Lower leg skin (tissue), 3 donors: ENCODE measurements around the gene ZKSCAN8.

ENCODE experiments used
- POLR2A ChIP-seq, 2 donors: fragments of 450-650 bp; IDR thresholded peaks; one replicate each; pipeline ENCODE4 v1.6.1; 2016 to 2017; ENCODE audit warnings: antibody characterized with exemption in 2 of 2, mild to moderate bottlenecking in 1 of 2, moderate library complexity in 1 of 2
- TF ChIP-seq, protein P1 (sequence below), 3 donors: fragments of 450-650 bp; IDR thresholded peaks; one replicate each; pipeline ENCODE4 v1.5.1; 2016; ENCODE audit warnings: antibody characterized with exemption in 3 of 3, mild to moderate bottlenecking in 3 of 3, moderate library complexity in 2 of 3

DNA sequence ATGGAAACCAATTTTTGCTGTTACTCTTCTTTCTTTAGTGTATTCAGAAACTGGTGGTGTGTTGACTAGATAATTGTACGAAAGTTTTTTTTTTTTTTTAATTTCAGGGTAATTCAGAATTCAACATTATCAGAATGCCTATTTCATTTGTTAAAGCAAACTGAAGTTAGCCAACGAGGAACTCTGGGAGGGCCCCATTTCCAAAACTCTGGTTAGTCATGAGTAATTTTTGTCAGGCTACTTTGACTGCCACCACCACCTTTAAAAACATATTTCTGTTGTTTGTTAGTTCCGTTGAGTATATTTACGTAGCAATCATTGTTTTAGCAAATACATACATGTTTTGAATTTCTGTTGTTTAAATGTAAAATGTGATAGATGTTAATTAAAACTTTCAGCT lies 763 bp downstream of the ZKSCAN8 start:
- TF ChIP-seq, protein P1, sequence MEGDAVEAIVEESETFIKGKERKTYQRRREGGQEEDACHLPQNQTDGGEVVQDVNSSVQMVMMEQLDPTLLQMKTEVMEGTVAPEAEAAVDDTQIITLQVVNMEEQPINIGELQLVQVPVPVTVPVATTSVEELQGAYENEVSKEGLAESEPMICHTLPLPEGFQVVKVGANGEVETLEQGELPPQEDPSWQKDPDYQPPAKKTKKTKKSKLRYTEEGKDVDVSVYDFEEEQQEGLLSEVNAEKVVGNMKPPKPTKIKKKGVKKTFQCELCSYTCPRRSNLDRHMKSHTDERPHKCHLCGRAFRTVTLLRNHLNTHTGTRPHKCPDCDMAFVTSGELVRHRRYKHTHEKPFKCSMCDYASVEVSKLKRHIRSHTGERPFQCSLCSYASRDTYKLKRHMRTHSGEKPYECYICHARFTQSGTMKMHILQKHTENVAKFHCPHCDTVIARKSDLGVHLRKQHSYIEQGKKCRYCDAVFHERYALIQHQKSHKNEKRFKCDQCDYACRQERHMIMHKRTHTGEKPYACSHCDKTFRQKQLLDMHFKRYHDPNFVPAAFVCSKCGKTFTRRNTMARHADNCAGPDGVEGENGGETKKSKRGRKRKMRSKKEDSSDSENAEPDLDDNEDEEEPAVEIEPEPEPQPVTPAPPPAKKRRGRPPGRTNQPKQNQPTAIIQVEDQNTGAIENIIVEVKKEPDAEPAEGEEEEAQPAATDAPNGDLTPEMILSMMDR (IDR thresholded peaks at IDR 0.05) = no peak
- no peak for TF ChIP-seq POLR2A (IDR thresholded peaks at IDR 0.05)
